GM12891 (cell line): Measurements from ENCODE around the gene CDC25C.

Experiments used
- PAX5 ChIP-seq: IDR thresholded peaks from 2 replicates; pipeline ENCODE4 v1.6.1; 2011; ENCODE audit warnings: low read length, moderate library complexity, mild to moderate bottlenecking; ENCODE audit not compliant: insufficient read depth, severe bottlenecking
- TAF1 ChIP-seq: IDR thresholded peaks from 2 replicates; pipeline ENCODE4 v1.6.1; 2011; ENCODE audit warnings: low read depth, low read length, control low read depth

DNA sequence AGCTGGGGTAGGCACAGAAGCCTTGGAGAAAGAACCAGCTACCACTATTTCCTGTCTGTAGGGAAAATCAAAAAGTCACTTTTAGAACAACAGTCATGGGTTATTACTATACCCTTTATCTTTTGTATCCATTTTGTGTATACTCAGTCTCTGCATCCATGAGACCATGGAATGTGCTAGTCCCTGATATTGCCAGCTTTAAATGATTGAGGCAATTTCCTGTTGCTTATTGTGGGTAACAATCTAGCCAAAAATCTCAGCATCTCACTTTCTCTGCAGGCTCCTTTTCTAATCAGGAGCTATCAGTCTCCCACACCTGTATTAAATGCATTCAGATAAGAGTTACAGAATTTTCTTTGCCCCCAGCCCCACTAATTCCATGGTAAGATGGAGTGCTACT is 19.9 kb upstream of the CDC25C start:
- TF ChIP-seq PAX5 (no peak), TAF1 (no peak)
